WTC11 (cell line): Measurements from ENCODE around the gene TMEM164. TPM values are rescaled to one million over a fixed set of nuclear protein-coding genes. Genes with fewer than 3 reads are reported as not detected.
"Not testable (repeated sequence)": the region's sequence is repeated elsewhere in the genome, so short reads cannot be mapped to it uniquely, and the experiment has no call there.

Source experiments
- ATAC-seq: fragments of 200-7000 bp; cut with Tn5 transposase; 2 replicates; pipeline ENCODE4 v1.10.0; 2021; ENCODE audit warnings: mild to moderate bottlenecking, moderate library complexity
- CTCF ChIA-PET: fragments of 300-600 bp; sonication (Branson Sonifier 250); formaldehyde crosslinking; loops from one replicate; lab custom pipeline; 2021; ENCODE audit warnings: antibody characterized with exemption; lab: Charles Lee
- POLR2A ChIA-PET: fragments of 350-600 bp; sonication (Branson Sonifier 250); formaldehyde crosslinking; loops from one replicate; lab custom pipeline; 2021; ENCODE audit warnings: antibody characterized with exemption; lab: Charles Lee
- DNase-seq: peaks from one replicate; pipeline ENCODE4 v3.0.0; 2021; ENCODE audit warnings: low spot score
- H3K27ac Mint-ChIP-seq: 2 replicates; pipeline ENCODE4 v1.8.0; 2021; ENCODE audit warnings: mixed read lengths
- H3K27me3 Mint-ChIP-seq: 2 replicates; pipeline ENCODE4 v1.8.0; 2021; ENCODE audit warnings: low read depth, mild to moderate bottlenecking, moderate library complexity, mixed read lengths
- H3K36me3 Mint-ChIP-seq: 2 replicates; pipeline ENCODE4 v1.8.0; 2021; ENCODE audit warnings: mixed read lengths
- H3K4me1 Mint-ChIP-seq: 2 replicates; pipeline ENCODE4 v1.8.0; 2022; ENCODE audit warnings: mixed read lengths
- H3K4me3 Mint-ChIP-seq: 2 replicates; pipeline ENCODE4 v1.8.0; 2021; ENCODE audit warnings: mild to moderate bottlenecking, moderate library complexity, mixed read lengths
- H3K9me3 Mint-ChIP-seq: 2 replicates; pipeline ENCODE4 v1.8.0; 2021; ENCODE audit warnings: mixed read lengths
- AR ChIP-seq: fragments of 250-450 bp; sonication (Bioruptor Pico); IDR thresholded peaks from 2 replicates; pipeline ENCODE4 v1.9.0; 2021; ENCODE audit warnings: mild to moderate bottlenecking
- ATF6 ChIP-seq: sonication (generic); formaldehyde crosslinking; IDR thresholded peaks from 2 replicates; pipeline ENCODE4 v1.8.1; 2023; ENCODE audit warnings: mild to moderate bottlenecking, missing genetic modification reagents
- CBFB ChIP-seq: sonication (generic); formaldehyde crosslinking; IDR thresholded peaks from 2 replicates; pipeline ENCODE4 v1.8.1; 2022; ENCODE audit warnings: mild to moderate bottlenecking, low read depth, missing genetic modification reagents
- CDX4 ChIP-seq: fragments of 250-450 bp; sonication (Bioruptor Pico); IDR thresholded peaks from 2 replicates; pipeline ENCODE4 v1.9.0; 2021; ENCODE audit warnings: moderate library complexity, mild to moderate bottlenecking, inconsistent platforms, borderline replicate concordance
- CREM ChIP-seq: sonication (generic); formaldehyde crosslinking; IDR thresholded peaks from 2 replicates; pipeline ENCODE4 v1.8.1; 2022; ENCODE audit warnings: mild to moderate bottlenecking, missing genetic modification reagents, moderate library complexity
- E2F1 ChIP-seq: sonication (generic); formaldehyde crosslinking; IDR thresholded peaks from 2 replicates; pipeline ENCODE4 v1.8.0; 2022; ENCODE audit warnings: mild to moderate bottlenecking, missing genetic modification reagents
- E2F4 ChIP-seq: sonication (generic); formaldehyde crosslinking; IDR thresholded peaks from 2 replicates; pipeline ENCODE4 v1.8.1; 2022; ENCODE audit warnings: low read depth, mild to moderate bottlenecking, moderate library complexity, missing genetic modification reagents, borderline replicate concordance
- EMX1 ChIP-seq: fragments of 250-450 bp; sonication (Bioruptor Pico); IDR thresholded peaks from 2 replicates; pipeline ENCODE4 v1.8.0; 2021; ENCODE audit warnings: mild to moderate bottlenecking
- GRHL2 ChIP-seq: fragments of 250-450 bp; sonication (Bioruptor Pico); IDR thresholded peaks from 2 replicates; pipeline ENCODE4 v1.8.0; 2022; ENCODE audit warnings: mild to moderate bottlenecking, moderate library complexity; ENCODE audit not compliant: insufficient replicate concordance, severe bottlenecking
- MXD4 ChIP-seq: fragments of 250-450 bp; sonication (Bioruptor Pico); IDR thresholded peaks from 2 replicates; pipeline ENCODE4 v1.8.0; 2021; ENCODE audit warnings: mild to moderate bottlenecking, moderate library complexity, borderline replicate concordance
- NFATC4 ChIP-seq: fragments of 250-450 bp; sonication (Bioruptor Pico); IDR thresholded peaks from 2 replicates; pipeline ENCODE4 v1.9.0; 2021; ENCODE audit warnings: mild to moderate bottlenecking
- NR2C2 ChIP-seq: sonication (generic); formaldehyde crosslinking; IDR thresholded peaks from 2 replicates; pipeline ENCODE4 v1.8.0; 2022; ENCODE audit warnings: mild to moderate bottlenecking, missing genetic modification reagents
- NR3C1 ChIP-seq: sonication (generic); formaldehyde crosslinking; conservative IDR thresholded peaks from 2 replicates; pipeline ENCODE4 v1.8.1; 2023; ENCODE audit warnings: low read depth, mild to moderate bottlenecking, missing genetic modification reagents
- PREB ChIP-seq: sonication (generic); formaldehyde crosslinking; IDR thresholded peaks from 2 replicates; pipeline ENCODE4 v1.8.1; 2022; ENCODE audit warnings: mild to moderate bottlenecking, missing genetic modification reagents, moderate library complexity, borderline replicate concordance
- TCF7 ChIP-seq: sonication (generic); formaldehyde crosslinking; IDR thresholded peaks from 2 replicates; pipeline ENCODE4 v1.8.0; 2022; ENCODE audit warnings: mild to moderate bottlenecking, low read depth, missing genetic modification reagents, moderate library complexity
- ZNF219 ChIP-seq: sonication (generic); formaldehyde crosslinking; IDR thresholded peaks from 2 replicates; pipeline ENCODE4 v1.8.0; 2023; ENCODE audit warnings: missing genetic modification reagents, mild to moderate bottlenecking, borderline replicate concordance
- ZNF317 ChIP-seq: sonication (generic); formaldehyde crosslinking; IDR thresholded peaks from 2 replicates; pipeline ENCODE4 v1.8.1; 2023; ENCODE audit warnings: low read depth, mild to moderate bottlenecking, moderate library complexity, missing genetic modification reagents, borderline replicate concordance
- total RNA-seq: library from RNA; stranded (reverse); gene quantifications from 3 replicates; pipeline ENCODE4 v1.2.3, GENCODE V29; 2021

The TMEM164 gene
- total RNA-seq, 1 experiment from 2014 or later: 16.0 TPM

GRCh38 chrX:109964390-109964789 is 38.5 kb upstream of the TMEM164 start:
- no peak for TF ChIP-seq E2F4 (CRISPR knock-in tag)
- TF ChIP-seq PREB (CRISPR knock-in tag): no peak
- no peak for TF ChIP-seq TCF7 (CRISPR knock-in tag)
- no peak for TF ChIP-seq GRHL2
- no peak for TF ChIP-seq AR (CRISPR knock-in tag)
- no peak for TF ChIP-seq ZNF317 (CRISPR knock-in tag)
- no peaks in the 10 kb centered on the region for H3K4me1 Mint-ChIP-seq
- no peaks in the 10 kb centered on the region for H3K9me3 Mint-ChIP-seq
- H3K27ac Mint-ChIP-seq: no peak overlapping the region
- H3K36me3 Mint-ChIP-seq: no peaks in the 10 kb centered on the region
- POLR2A ChIA-PET: no interaction called here
- CTCF ChIA-PET: no interaction called here
- H3K27me3 Mint-ChIP-seq: no peaks in the 10 kb centered on the region
- H3K4me3 Mint-ChIP-seq: no peak overlapping the region
- DNase-seq (no peak), ATAC-seq (no peak)

- Mint-ChIP-seq H3K9me3 (no peaks in the 10 kb centered on the region), H3K27ac (no peak overlapping the region), H3K4me1 (no peaks in the 10 kb centered on the region), H3K36me3 (no peaks in the 10 kb centered on the region), H3K27me3 (no peaks in the 10 kb centered on the region), H3K4me3 (no peak overlapping the region)
- ATAC-seq (no peak), DNase-seq (no peak)
- ChIA-PET POLR2A (no interaction called here), CTCF (no interaction called here)
- TF ChIP-seq CBFB (CRISPR knock-in tag): no peak
- TF ChIP-seq NR2C2 (CRISPR knock-in tag): no peak
- TF ChIP-seq, all 79 proteins: peak for 0
Observed at GRCh38 chrX:109966246-109966645, 36.7 kb upstream of the TMEM164 start.

- no peak for TF ChIP-seq CDX4 (CRISPR knock-in tag)
- TF ChIP-seq ZNF219 (CRISPR knock-in tag): no peak
- TF ChIP-seq MXD4: no peak
- no peak for TF ChIP-seq NR2C2 (CRISPR knock-in tag)
- no peak for TF ChIP-seq CREM (CRISPR knock-in tag)
- TF ChIP-seq ATF6: no peak
- no peak for TF ChIP-seq NR3C1 (CRISPR knock-in tag)
- no peak for TF ChIP-seq EMX1 (CRISPR knock-in tag)
- TF ChIP-seq NFATC4 (CRISPR knock-in tag): no peak
- TF ChIP-seq E2F1 (CRISPR knock-in tag): no peak
- TF ChIP-seq, all 79 proteins: peak for 0
- Mint-ChIP-seq H3K4me1 (no peaks in the 10 kb centered on the region), H3K36me3 (no peaks in the 10 kb centered on the region), H3K27me3 (no peaks in the 10 kb centered on the region), H3K27ac (no peak overlapping the region), H3K9me3 (no peaks in the 10 kb centered on the region), H3K4me3 (no peak overlapping the region)
- no peak for DNase-seq
- ChIA-PET CTCF (no interaction called here), POLR2A (no interaction called here)
- ATAC-seq: no peak
Observed at GRCh38 chrX:109967156-109967555, 35.8 kb upstream of the TMEM164 start.

- H3K27ac Mint-ChIP-seq, H3K9me3 Mint-ChIP-seq, POLR2A ChIA-PET, ATAC-seq, CTCF ChIA-PET, DNase-seq, H3K4me1 Mint-ChIP-seq, H3K36me3 Mint-ChIP-seq, H3K27me3 Mint-ChIP-seq, H3K4me3 Mint-ChIP-seq: not testable (repeated sequence)
Observed at GRCh38 chrX:109970841-109971240, 32.1 kb upstream of the TMEM164 start.
